C4-2B (cell line): ENCODE data around the gene KIAA0753.

Source experiments
- CTCF ChIP-seq: fragments of 450-650 bp; conservative IDR thresholded peaks from 2 replicates; pipeline ENCODE4 v1.5.1; 2017; ENCODE audit warnings: mild to moderate bottlenecking
- ZFX ChIP-seq: fragments of 450-650 bp; IDR thresholded peaks from 2 replicates; pipeline ENCODE4 v1.6.1; 2017

GRCh38 chr17:6557040-6557438 lies 83.5 kb downstream of the KIAA0753 start:
- no peak for TF ChIP-seq CTCF
- TF ChIP-seq ZFX, result no peak
